ENCODE data around the gene SLC39A7.

- no peak for TF ChIP-seq CTCF (IDR thresholded peaks at IDR 0.05)
- TF ChIP-seq POLR2A (IDR thresholded peaks at IDR 0.05): no peak
- no peak for TF ChIP-seq POLR2AphosphoS5 (IDR thresholded peaks at IDR 0.05)
- TF ChIP-seq EP300 (IDR thresholded peaks at IDR 0.05): no peak
Observed at GRCh38 chr6:33202799-33203198, 2.1 kb downstream of the SLC39A7 start.

All from upper lobe of left lung (tissue), 4 donors.